ENCODE results near the gene CHST13.

The CHST13 gene

DNA sequence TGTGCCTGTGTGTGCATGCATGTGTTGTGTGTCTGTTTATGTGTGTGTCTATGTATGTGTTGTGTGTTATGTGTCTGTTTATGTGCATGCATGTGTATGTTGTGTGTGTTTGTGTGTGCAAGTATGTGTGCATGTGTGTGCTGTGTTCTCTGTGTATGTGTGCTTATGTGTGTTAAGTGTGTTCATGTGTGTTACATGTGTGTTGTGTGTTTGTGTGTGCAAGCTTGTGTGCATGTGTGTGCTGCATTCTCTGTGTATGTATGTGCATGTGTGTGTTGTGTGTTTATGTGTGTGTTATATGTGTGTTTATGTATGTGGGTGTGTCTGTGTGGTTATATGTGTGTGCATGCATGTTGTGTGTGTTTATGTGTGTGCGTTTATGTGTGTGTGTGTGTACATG is 21.3 kb upstream of the CHST13 start:
- H3K27ac ChIP-seq, result no peak overlapping the region
- H3K4me3 ChIP-seq, result no peak overlapping the region

- no peak overlapping the region for H3K27ac ChIP-seq
- no peak overlapping the region for H3K4me3 ChIP-seq
Measured at GRCh38 chr3:126503701-126504100, 20.3 kb upstream of the CHST13 start.

GRCh38 chr3:126507886-126508285 is 16.1 kb upstream of the CHST13 start:
- Histone ChIP-seq H3K4me3 (no peak overlapping the region), H3K27ac (no peak overlapping the region)

GRCh38 chr3:126508564-126508964 is 15.4 kb upstream of the CHST13 start:
- H3K4me3 ChIP-seq, result no peak overlapping the region

DNA sequence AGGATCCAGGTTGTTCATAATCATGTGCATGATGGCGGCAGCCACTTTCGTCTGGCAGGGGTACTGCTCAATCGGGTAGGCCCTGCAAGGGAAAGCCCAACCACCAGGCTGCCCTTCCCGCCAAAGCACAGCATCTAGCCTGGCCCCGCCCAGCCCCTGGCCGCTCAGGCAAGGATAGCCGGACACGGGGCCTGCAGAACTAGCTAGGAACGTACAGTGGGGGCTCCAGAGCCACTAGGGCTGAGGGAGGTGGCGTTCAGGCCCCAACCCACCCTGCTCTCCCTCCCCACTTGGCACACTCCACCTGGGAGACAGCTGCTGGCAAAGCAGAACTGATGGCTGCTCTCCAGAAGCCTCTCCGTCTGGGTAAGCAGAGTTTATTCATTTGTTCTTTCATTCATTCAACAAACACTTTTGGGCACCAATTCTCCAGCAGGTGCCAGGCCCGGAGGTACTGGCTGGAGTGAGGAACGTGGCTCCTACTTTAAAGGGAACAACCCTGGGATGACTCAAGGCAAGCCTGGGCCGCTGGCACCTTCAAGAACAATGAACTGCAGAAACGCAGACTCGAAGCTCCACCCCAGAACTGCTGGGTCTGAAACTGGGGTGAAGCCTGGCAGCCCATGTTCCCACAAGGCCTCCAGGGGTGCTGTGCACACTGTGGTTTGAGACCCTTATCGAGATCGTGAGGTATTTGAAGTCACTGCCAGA is 14.2 kb upstream of the CHST13 start:
- Histone ChIP-seq H3K27ac (no peak overlapping the region), H3K4me3 (no peak overlapping the region)

More at GRCh38 chr3:126508564-126508964, 15.4 kb upstream of the CHST13 start:
- H3K27ac ChIP-seq, result no peak overlapping the region

GRCh38 chr3:126510308-126510910 is 13.5 kb upstream of the CHST13 start:
- Histone ChIP-seq H3K4me3 (no peak overlapping the region), H3K27ac (no peak overlapping the region)

DNA sequence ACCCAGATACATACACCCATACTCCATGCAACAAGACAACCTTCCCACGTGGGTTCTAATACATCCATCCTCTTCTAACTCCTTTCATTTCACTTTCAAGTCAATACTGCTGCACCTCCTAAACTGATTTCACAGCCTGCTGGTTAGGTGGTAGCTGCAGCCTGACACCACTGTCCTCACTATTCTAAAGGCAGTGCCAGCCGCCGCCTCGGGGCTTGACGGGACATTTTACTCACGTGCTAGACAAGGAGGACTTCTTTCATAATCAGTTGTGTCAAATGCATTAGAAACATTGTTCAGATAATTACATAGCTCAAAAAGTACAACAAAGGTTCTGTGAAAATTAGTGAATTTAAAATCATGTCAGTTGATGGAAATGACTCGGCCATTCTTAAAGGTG is 12.7 kb upstream of the CHST13 start:
- Histone ChIP-seq H3K27ac (no peak overlapping the region), H3K4me3 (no peak overlapping the region)

DNA sequence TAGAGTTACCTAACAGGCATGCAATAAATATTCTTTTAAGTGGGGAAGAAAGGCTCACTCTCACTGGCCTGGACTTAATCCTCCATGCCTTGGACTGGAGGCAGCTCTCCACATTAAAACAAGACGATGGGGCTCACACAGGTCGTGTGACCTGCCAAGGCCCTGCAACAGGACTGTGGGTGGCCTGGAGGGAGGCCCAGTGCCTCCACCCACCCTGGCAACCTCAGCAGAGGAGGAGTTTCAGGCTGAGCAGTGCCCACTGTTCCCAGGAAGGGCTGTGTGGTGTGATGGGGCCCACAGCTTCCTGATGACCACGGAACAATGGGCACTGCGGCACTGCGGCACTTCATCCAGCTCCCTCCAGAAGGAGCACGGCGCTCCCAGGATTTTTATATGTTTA is 11.9 kb upstream of the CHST13 start:
- no peak overlapping the region for H3K4me3 ChIP-seq
- H3K27ac ChIP-seq, result no peak overlapping the region

GRCh38 chr3:126512916-126513650 is 10.9 kb upstream of the CHST13 start:
- Histone ChIP-seq H3K27ac (no peak overlapping the region), H3K4me3 (no peak overlapping the region)

GRCh38 chr3:126514161-126514560 is 9.8 kb upstream of the CHST13 start:
- H3K27ac ChIP-seq, result no peak overlapping the region
- H3K4me3 ChIP-seq, result no peak overlapping the region

DNA sequence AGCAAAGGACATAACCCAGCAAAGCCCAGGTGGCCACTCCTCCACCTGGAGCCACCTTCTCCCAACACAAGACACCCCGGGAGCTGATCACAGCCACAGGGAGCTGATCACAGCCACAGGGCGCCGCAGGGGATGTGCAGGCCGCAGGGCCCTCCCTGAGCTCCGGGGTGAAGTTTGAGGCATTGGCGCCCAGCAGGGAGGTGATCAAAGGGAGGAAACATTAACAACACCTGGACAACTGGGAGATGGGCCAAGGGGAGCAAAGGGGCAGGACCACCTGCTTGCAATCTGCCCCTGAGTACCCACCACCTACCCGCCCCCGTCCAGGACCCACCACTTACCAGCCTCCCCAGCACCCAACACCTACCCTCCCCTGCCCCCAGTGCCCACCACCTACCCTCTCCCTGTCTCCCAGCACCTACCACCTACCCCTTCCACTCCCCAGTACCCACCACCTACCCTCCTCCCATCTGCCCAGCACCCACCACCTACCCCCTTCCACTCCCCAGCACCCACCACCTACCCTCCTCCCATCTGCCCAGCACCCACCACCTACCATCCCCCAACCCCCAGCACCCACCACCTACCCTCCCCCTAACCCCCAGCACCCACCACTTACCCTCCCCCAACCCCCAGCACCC is 8.8 kb upstream of the CHST13 start:
- Histone ChIP-seq H3K27ac (no peak overlapping the region), H3K4me3 (no peak overlapping the region)

DNA sequence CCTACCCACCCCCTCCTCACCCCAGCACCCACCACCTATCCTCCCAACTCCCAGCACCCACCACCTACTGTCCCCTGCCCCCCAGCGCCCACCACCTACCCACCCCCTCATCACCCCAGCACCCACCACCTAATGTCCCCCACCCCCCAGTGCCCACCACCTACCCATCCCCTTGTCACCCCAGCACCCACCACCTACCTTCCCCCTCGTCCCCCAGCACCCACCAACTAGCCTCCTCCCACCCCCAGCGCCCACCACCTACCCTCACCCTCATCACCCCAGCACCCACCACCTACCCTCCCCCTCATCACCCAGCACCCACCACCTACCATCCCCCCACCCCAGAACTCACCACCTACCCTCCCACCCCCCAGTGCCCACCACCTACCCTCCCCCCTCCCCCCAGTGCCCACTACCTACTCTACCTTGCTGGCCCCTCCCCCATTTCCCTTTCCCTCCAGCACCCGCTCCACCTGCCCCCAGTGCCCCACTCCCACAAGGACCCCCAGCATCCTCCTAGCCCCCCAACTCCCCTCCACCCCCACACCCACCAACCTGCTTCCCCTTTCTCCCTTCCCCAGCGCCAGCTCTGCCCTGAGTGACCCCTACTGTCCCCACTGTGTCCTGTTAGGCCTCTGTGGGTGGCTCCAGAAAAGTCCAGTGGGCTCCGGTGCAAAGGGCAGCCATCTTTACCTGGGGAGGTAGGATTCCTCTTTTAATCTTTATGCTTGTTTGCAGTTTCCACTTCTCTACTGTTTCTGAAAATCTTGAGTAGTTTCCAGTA is 7.6 kb upstream of the CHST13 start:
- H3K4me3 ChIP-seq, result no peak overlapping the region
- H3K27ac ChIP-seq, result no peak overlapping the region

- Histone ChIP-seq H3K4me3 (no peak overlapping the region), H3K27ac (no peak overlapping the region)
Measured at GRCh38 chr3:126516936-126517290, 7.0 kb upstream of the CHST13 start.

GRCh38 chr3:126517291-126517951 is 6.5 kb upstream of the CHST13 start, which contains the start of gene UROC1:
Gene UROC1, minus strand, starts transcription at chr3:126517773. Its CDS starts 54 bp downstream, at chr3:126517719.
- Histone ChIP-seq H3K4me3 (no peak within 1 kb of the TSS), H3K27ac (no peak within 1 kb of the TSS)

DNA sequence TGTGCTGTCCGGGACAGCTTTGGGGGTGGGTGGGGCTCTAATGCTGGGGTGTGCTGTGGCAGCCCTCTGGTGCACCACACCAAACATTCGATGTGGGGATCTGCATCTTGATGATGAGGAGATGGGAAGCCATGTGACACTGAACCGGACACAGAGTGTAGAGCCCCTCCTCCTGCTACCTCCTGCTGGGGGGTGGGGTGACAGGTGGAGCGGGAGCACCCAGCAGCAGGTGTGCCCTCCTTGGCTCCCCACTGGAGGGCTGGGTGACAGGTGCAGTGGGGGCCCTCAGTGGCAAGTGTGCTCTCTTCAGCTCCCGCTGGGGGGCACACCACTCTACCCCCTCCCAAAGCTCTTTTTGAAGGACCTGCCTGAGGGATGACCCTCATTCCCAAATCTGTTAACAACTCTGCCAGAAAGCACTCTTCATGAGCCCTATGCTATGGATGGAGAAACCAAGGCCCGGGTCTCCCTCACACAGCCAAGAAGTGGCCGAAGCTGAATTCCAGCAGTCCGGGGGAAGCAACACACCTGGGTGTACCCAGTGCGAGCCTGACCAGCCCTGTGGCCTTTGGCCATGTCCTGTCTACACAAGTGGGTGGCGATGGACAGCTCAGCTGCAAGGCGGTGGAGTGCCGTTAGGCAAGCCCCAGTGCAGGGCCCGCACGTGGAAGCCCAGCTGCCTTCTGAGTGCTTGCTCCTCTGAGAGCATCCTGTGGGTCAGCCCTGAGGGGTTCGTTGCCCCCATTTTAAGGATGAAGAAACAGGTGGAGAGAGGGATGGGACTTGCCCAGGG is 5.8 kb upstream of the CHST13 start:
- no peak overlapping the region for H3K27ac ChIP-seq
- no peak overlapping the region for H3K4me3 ChIP-seq

DNA sequence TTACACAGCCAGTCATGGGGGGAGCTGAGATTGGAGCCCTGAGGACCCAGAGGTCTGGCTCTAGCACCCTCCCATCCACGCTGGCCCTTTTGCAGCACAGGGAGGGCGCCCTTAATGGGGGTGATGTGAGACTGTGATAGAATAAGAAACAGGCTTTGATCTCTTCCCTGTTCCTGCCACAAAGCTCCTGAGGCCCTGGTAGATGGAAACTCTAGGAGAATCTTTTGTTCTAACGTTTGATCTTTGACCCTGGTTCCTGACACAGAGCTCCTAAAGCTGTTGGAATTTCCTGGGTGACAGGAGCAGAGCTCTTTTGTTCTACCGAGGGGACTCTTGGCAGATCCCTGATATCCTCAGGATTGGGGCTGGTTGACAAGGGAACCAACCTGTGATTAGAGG is 5.2 kb upstream of the CHST13 start:
- H3K4me3 ChIP-seq, result no peak overlapping the region
- no peak overlapping the region for H3K27ac ChIP-seq

GRCh38 chr3:126519506-126520455 is 4.2 kb upstream of the CHST13 start:
- Histone ChIP-seq H3K4me3 (no peak overlapping the region), H3K27ac (no peak overlapping the region)

Measured in skin epidermis (tissue), 12 donors.